Panc1 (cell line): Measurements from ENCODE around the gene PLEKHN1. TPM values are rescaled to one million over a fixed set of nuclear protein-coding genes. Genes with fewer than 3 reads are reported as not detected.

ENCODE experiments used
- ATAC-seq: fragments of 200-7000 bp; cut with Tn5 transposase; 2 replicates; pipeline ENCODE4 v1.9.1; 2020; ENCODE audit warnings: mild to moderate bottlenecking, moderate library complexity
- BruUV-seq: library from RNA; stranded (reverse); fragments of 400-500 nt; replicated peaks from 2 replicates; lab custom pipeline; 2021; lab: Mats Ljungman, UMichigan
- CTCF ChIA-PET: fragments of 300-600 bp; sonication (Branson Sonifier 250); formaldehyde crosslinking; loops from one replicate; lab custom pipeline; 2022; ENCODE audit warnings: antibody characterized with exemption; lab: Charles Lee
- POLR2A ChIA-PET: fragments of 300-600 bp; sonication (Branson Sonifier 250); formaldehyde crosslinking; loops from one replicate; lab custom pipeline; 2022; ENCODE audit warnings: antibody characterized with exemption; lab: Charles Lee
- DNase-seq: peaks from one replicate; pipeline ENCODE4 v3.0.0-alpha.2; 2010; ENCODE audit warnings: low read depth, low spot score
- H3K27ac ChIP-seq: 2 replicates; pipeline ENCODE4 v1.5.1; 2011; ENCODE audit warnings: mild to moderate bottlenecking, low read length, inconsistent platforms
- H3K27me3 ChIP-seq: fragments of 200-500 bp; sonication (Bioruptor generic); 2 replicates; pipeline ENCODE4 v1.6.0; 2014; ENCODE audit warnings: low read length, inconsistent platforms; ENCODE audit not compliant: control insufficient read depth, insufficient read depth
- H3K36me3 ChIP-seq: fragments of 200-500 bp; sonication (Bioruptor generic); 2 replicates; pipeline ENCODE4 v1.5.1; 2014; ENCODE audit warnings: inconsistent platforms, mild to moderate bottlenecking, low read length, moderate library complexity; ENCODE audit not compliant: control insufficient read depth, insufficient read depth
- H3K4me1 ChIP-seq: 2 replicates; pipeline ENCODE4 v1.5.1; 2011; ENCODE audit warnings: inconsistent platforms, mild to moderate bottlenecking, low read length, moderate library complexity; ENCODE audit not compliant: control insufficient read depth, insufficient read depth
- H3K4me3 ChIP-seq, 2 experiments: 2 replicates each; pipeline ENCODE4 v1.5.1; 2011 to 2012; ENCODE audit warnings: low read depth in 2 of 2, low read length in 2 of 2, mild to moderate bottlenecking in 2 of 2, inconsistent platforms in 1 of 2, moderate library complexity in 1 of 2
- H3K9me3 ChIP-seq: fragments of 200-500 bp; sonication (Bioruptor generic); 2 replicates; pipeline ENCODE4 v1.5.1; 2014; ENCODE audit warnings: low read depth, mild to moderate bottlenecking, inconsistent platforms, low read length, moderate library complexity; ENCODE audit not compliant: control insufficient read depth, insufficient read depth
- POLR2AphosphoS5 ChIP-seq: IDR thresholded peaks from 2 replicates; pipeline ENCODE4 v1.6.1; 2012; ENCODE audit warnings: mild to moderate bottlenecking, low read depth, low read length, moderate library complexity
- SIN3A ChIP-seq: IDR thresholded peaks from 2 replicates; pipeline ENCODE4 v1.6.1; 2012; ENCODE audit warnings: low read depth, mild to moderate bottlenecking, low read length, moderate library complexity, borderline replicate concordance; ENCODE audit not compliant: insufficient read depth
- TCF7L2 ChIP-seq: IDR thresholded peaks from 2 replicates; pipeline ENCODE4 v1.6.1; 2011; ENCODE audit warnings: mild to moderate bottlenecking, low read depth, low read length, inconsistent platforms
- in situ Hi-C: cut with HindIII; loops from 2 replicates; pipeline ENCODE4 v1.10.0; 2016; ENCODE audit warnings: low sequenced_read_pairs, low pct_unique_long_range_greater_than_20kb
- intact Hi-C: fragments of 100-400 bp; cut with micrococcal nuclease; formaldehyde crosslinking; loops from one replicate; pipeline ENCODE4 v1.10.0; 2022; ENCODE audit not compliant: unreplicated experiment
- total RNA-seq: library from RNA; stranded (reverse); gene quantifications from one replicate; pipeline ENCODE4 v1.2.1, GENCODE V29; 2021; ENCODE audit not compliant: unreplicated experiment
- TF ChIP-seq, protein P1 (sequence below), 2 experiments: IDR thresholded peaks; 2 replicates each; pipeline ENCODE4 v1.6.1; 2011 to 2012; ENCODE audit warnings: low read depth in 2 of 2, control low read depth in 1 of 2, low read length in 1 of 2, mild to moderate bottlenecking in 1 of 2, moderate library complexity in 1 of 2; ENCODE audit not compliant: insufficient read depth in 1 of 2
- TF ChIP-seq, protein P2 (sequence below): fragments of 450-650 bp; IDR thresholded peaks from 2 replicates; pipeline ENCODE4 v1.5.1; 2017; ENCODE audit warnings: mild to moderate bottlenecking

PLEKHN1 gene
- total RNA-seq, 1 experiment from 2014 or later: 9.8 TPM

GRCh38 chr1:927748-928147, 38.5 kb upstream of the PLEKHN1 start:
- Histone ChIP-seq H3K4me1 (peaks cover 47% of the 10 kb centered on the region), H3K27ac (no peak overlapping the region; the same call in 1 of the 2 replicates), H3K9me3 (no peaks in the 10 kb centered on the region), H3K27me3 (no peaks in the 10 kb centered on the region), H3K36me3 (no peaks in the 10 kb centered on the region), H3K4me3 (no peak overlapping the region)
- no TSS peak for BruUV-seq
- DNase-seq (no peak), ATAC-seq (no peak)
- TF ChIP-seq SIN3A: no peak
- TF ChIP-seq, protein P1, sequence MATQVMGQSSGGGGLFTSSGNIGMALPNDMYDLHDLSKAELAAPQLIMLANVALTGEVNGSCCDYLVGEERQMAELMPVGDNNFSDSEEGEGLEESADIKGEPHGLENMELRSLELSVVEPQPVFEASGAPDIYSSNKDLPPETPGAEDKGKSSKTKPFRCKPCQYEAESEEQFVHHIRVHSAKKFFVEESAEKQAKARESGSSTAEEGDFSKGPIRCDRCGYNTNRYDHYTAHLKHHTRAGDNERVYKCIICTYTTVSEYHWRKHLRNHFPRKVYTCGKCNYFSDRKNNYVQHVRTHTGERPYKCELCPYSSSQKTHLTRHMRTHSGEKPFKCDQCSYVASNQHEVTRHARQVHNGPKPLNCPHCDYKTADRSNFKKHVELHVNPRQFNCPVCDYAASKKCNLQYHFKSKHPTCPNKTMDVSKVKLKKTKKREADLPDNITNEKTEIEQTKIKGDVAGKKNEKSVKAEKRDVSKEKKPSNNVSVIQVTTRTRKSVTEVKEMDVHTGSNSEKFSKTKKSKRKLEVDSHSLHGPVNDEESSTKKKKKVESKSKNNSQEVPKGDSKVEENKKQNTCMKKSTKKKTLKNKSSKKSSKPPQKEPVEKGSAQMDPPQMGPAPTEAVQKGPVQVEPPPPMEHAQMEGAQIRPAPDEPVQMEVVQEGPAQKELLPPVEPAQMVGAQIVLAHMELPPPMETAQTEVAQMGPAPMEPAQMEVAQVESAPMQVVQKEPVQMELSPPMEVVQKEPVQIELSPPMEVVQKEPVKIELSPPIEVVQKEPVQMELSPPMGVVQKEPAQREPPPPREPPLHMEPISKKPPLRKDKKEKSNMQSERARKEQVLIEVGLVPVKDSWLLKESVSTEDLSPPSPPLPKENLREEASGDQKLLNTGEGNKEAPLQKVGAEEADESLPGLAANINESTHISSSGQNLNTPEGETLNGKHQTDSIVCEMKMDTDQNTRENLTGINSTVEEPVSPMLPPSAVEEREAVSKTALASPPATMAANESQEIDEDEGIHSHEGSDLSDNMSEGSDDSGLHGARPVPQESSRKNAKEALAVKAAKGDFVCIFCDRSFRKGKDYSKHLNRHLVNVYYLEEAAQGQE (IDR thresholded peaks at IDR 0.05; ENCODE audit: insufficient read depth in 1 of 2, low read depth in 2 of 2, low read length in 1 of 2): no peak
- TF ChIP-seq POLR2AphosphoS5: no peak
- no peak for TF ChIP-seq TCF7L2
- TF ChIP-seq, protein P2, sequence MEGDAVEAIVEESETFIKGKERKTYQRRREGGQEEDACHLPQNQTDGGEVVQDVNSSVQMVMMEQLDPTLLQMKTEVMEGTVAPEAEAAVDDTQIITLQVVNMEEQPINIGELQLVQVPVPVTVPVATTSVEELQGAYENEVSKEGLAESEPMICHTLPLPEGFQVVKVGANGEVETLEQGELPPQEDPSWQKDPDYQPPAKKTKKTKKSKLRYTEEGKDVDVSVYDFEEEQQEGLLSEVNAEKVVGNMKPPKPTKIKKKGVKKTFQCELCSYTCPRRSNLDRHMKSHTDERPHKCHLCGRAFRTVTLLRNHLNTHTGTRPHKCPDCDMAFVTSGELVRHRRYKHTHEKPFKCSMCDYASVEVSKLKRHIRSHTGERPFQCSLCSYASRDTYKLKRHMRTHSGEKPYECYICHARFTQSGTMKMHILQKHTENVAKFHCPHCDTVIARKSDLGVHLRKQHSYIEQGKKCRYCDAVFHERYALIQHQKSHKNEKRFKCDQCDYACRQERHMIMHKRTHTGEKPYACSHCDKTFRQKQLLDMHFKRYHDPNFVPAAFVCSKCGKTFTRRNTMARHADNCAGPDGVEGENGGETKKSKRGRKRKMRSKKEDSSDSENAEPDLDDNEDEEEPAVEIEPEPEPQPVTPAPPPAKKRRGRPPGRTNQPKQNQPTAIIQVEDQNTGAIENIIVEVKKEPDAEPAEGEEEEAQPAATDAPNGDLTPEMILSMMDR: no peak
- ChIA-PET POLR2A (no interaction called here), CTCF (no interaction called here)
- in situ Hi-C loops (no loop called here), intact Hi-C loops (no loop called here)

GRCh38 chr1:928825-929661, 37.2 kb upstream of the PLEKHN1 start:
- CTCF ChIA-PET: no interaction called here
- TSS peak; percentile 35 for BruUV-seq
- Histone ChIP-seq H3K27ac (no peak overlapping the region; the same call in 1 of the 2 replicates), H3K4me1 (peaks cover 46% of the 10 kb centered on the region), H3K36me3 (no peaks in the 10 kb centered on the region), H3K4me3 (no peak overlapping the region), H3K27me3 (no peaks in the 10 kb centered on the region), H3K9me3 (no peaks in the 10 kb centered on the region)
- DNase-seq: no peak
- intact Hi-C loops (no loop called here), in situ Hi-C loops (no loop called here)
- no peak for TF ChIP-seq POLR2AphosphoS5
- TF ChIP-seq, protein P1 (IDR thresholded peaks at IDR 0.05; ENCODE audit: insufficient read depth in 1 of 2, low read depth in 2 of 2, low read length in 1 of 2): no peak
- TF ChIP-seq, protein P2: no peak
- no peak for TF ChIP-seq SIN3A
- TF ChIP-seq TCF7L2: no peak
- ATAC-seq: no peak
- POLR2A ChIA-PET: interaction anchor here (0.6 kb wide), 1 partner anchor 14 kb away, joined by 9 read pairs; no protein-coding TSS in a partner anchor
